ENCODE measurements around the gene ARL5B.

- TF ChIP-seq CTCF (IDR thresholded peaks at IDR 0.05) = no peak
- TF ChIP-seq ZFX (IDR thresholded peaks at IDR 0.05; ENCODE audit: borderline replicate concordance) = no peak
Observed at GRCh38 chr10:18610517-18610916, 48.7 kb upstream of the ARL5B start.
